ENCODE measurements around the gene BNIP5. TPM values are rescaled to one million over a fixed set of nuclear protein-coding genes. Genes with fewer than 3 reads are reported as not detected.

Gene BNIP5
- polyA plus RNA-seq, 4 donors: 2.6 to 26.7 (median 13.2) TPM

DNA sequence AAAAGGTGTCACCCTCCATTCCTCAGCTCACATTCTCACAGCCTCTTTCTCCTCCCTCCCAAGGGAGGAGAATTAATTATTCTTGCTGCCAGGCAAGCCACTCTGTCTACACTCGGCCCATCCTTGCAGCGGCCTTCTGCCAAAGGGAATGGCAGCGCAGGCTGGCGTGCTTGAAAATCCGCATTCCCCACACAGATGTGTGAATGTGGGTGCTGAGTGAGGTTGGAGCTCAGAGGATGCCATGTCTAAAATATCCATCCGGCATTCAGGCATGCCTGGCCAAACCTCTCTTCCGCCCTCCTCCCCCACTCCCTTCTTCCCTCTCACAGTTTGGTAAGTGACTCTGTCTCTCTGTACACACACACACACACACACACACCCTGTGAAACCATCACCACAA is 39.2 kb downstream of the BNIP5 start:
- Histone ChIP-seq H3K4me1 (ENCODE audit: control insufficient read depth in 3 of 3, insufficient read depth in 2 of 3, low read depth in 1 of 3, low read length in 2 of 3) (peaks cover 0 to 4% (median 0%) of the 10 kb centered on the region in 3 donors), H3K36me3 (ENCODE audit: control insufficient read depth in 3 of 3, insufficient read depth in 2 of 3, low read depth in 1 of 3, low read length in 3 of 3) (peaks cover 0 to 6% (median 0%) of the 10 kb centered on the region in 3 donors), H3K9me3 (ENCODE audit: control insufficient read depth in 2 of 2, insufficient read depth in 1 of 2, low read depth in 1 of 2, low read length in 1 of 2) (no peaks in the 10 kb centered on the region), H3K27ac (ENCODE audit: low read depth in 1 of 3, low read length in 2 of 3) (no peak overlapping the region), H3K27me3 (ENCODE audit: control insufficient read depth in 3 of 3, insufficient read depth in 3 of 3, low read length in 3 of 3) (no peaks in the 10 kb centered on the region), H3K4me3 (ENCODE audit: low read depth in 1 of 3, low read length in 3 of 3) (no peak overlapping the region)
- DNase-seq (no peak), FAIRE-seq (no peak)
- WGBS, 3 donors: 92 to 95% (median 93%) methylated on average over 7 of the region's 7 CpGs

DNA sequence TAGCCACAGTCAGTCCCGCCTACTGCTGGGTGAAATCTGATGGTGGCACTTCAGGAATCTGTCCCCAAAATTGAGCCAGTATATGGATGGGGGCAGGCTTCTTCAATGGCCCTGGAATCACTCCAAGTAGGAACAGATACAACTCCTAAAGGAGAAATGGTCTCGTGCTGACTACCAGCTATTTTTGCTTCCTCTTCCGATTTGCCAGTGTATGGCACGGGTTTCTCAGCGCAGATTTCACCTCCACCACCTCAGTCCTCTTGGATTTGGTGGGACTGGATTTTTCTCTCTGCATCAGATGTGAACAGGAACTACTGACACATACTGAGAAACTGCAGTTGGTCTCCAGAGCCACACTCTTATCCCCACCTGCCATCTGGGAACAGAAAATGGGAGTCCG is 39.6 kb downstream of the BNIP5 start:
- H3K36me3 ChIP-seq (ENCODE audit: control insufficient read depth in 3 of 3, insufficient read depth in 2 of 3, low read depth in 1 of 3, low read length in 3 of 3): peaks cover 0 to 4% (median 0%) of the 10 kb centered on the region in 3 donors
- no peak for FAIRE-seq
- peaks cover 0 to 8% (median 0%) of the 10 kb centered on the region in 3 donors for H3K4me1 ChIP-seq (ENCODE audit: control insufficient read depth in 3 of 3, insufficient read depth in 2 of 3, low read depth in 1 of 3, low read length in 2 of 3)
- 78 to 86% (median 84%) methylated on average over 6 of the region's 6 CpGs for WGBS, 3 donors
- H3K27ac ChIP-seq (ENCODE audit: low read depth in 1 of 3, low read length in 2 of 3): no peak overlapping the region
- H3K27me3 ChIP-seq (ENCODE audit: control insufficient read depth in 3 of 3, insufficient read depth in 3 of 3, low read length in 3 of 3): no peaks in the 10 kb centered on the region
- no peak overlapping the region for H3K4me3 ChIP-seq (ENCODE audit: low read depth in 1 of 3, low read length in 3 of 3)
- H3K9me3 ChIP-seq (ENCODE audit: control insufficient read depth in 2 of 2, insufficient read depth in 1 of 2, low read depth in 1 of 2, low read length in 1 of 2): no peaks in the 10 kb centered on the region
- no peak for DNase-seq

DNA sequence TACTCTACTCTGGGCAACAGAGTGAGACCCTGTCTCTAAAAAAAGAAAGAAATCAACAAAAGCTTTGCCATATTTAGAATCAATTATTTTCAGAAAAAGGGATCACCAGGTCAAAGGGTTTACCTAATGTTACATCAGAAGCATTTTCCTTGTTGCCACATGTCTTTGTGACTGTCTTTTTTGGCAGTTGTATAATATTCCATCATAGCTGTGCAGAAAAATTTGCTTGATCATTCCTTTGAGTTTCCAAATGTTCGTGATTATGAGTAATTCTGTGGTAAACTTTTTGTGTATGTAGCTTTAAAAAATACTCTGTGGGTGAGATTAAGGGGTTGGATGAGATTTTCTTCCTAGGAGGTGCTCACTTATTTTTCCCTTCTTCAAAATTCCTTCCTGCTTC is 40.4 kb downstream of the BNIP5 start:
- no peaks in the 10 kb centered on the region for H3K27me3 ChIP-seq (ENCODE audit: control insufficient read depth in 3 of 3, insufficient read depth in 3 of 3, low read length in 3 of 3)
- H3K4me1 ChIP-seq (ENCODE audit: control insufficient read depth in 3 of 3, insufficient read depth in 2 of 3, low read depth in 1 of 3, low read length in 2 of 3): peaks cover 0 to 15% (median 3%) of the 10 kb centered on the region in 3 donors
- 48 to 77% (median 67%) methylated on average over 1 of the region's 1 CpG for WGBS, 3 donors
- H3K4me3 ChIP-seq (ENCODE audit: low read depth in 1 of 3, low read length in 3 of 3): no peak overlapping the region
- H3K9me3 ChIP-seq (ENCODE audit: control insufficient read depth in 2 of 2, insufficient read depth in 1 of 2, low read depth in 1 of 2, low read length in 1 of 2): no peaks in the 10 kb centered on the region
- H3K27ac ChIP-seq (ENCODE audit: low read depth in 1 of 3, low read length in 2 of 3): no peak overlapping the region
- FAIRE-seq (no peak), DNase-seq (no peak)
- H3K36me3 ChIP-seq (ENCODE audit: control insufficient read depth in 3 of 3, insufficient read depth in 2 of 3, low read depth in 1 of 3, low read length in 3 of 3): peaks cover 0 to 2% (median 0%) of the 10 kb centered on the region in 3 donors

DNA sequence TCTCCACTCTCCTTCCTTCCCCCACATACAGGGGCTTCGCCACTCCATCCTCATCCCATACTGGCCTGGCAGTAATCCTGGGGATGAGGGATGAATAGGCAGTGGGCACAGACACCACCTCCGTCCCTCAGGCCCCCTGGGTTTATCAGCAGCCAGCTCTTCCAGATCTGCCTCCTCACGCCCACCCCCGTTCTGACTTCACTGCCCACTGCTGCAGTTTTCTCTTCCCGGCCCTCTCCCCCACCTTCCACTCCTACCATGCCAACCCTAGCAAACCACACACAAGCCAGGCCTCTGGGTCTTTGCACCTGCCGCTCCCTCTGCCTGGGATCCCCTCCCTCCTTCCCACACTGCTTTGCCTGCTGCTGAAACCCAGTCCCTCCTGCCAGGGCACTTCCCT is 44.5 kb downstream of the BNIP5 start:
- WGBS, 3 donors: 74 to 84% (median 83%) methylated on average over 6 of the region's 6 CpGs
- peaks cover 0 to 33% (median 7%) of the 10 kb centered on the region in 3 donors for H3K4me1 ChIP-seq (ENCODE audit: control insufficient read depth in 3 of 3, insufficient read depth in 2 of 3, low read depth in 1 of 3, low read length in 2 of 3)
- peaks cover 0 to under 1% (median 0%) of the 10 kb centered on the region in 3 donors for H3K27me3 ChIP-seq (ENCODE audit: control insufficient read depth in 3 of 3, insufficient read depth in 3 of 3, low read length in 3 of 3)
- no peak for FAIRE-seq
- DNase-seq: no peak
- H3K27ac ChIP-seq (ENCODE audit: low read depth in 1 of 3, low read length in 2 of 3): peak overlapping the region in 1 of 3 donors; percentile 95
- H3K4me3 ChIP-seq (ENCODE audit: low read depth in 1 of 3, low read length in 3 of 3): no peak overlapping the region
- H3K36me3 ChIP-seq (ENCODE audit: control insufficient read depth in 3 of 3, insufficient read depth in 2 of 3, low read depth in 1 of 3, low read length in 3 of 3): peaks cover 0 to 2% (median 0%) of the 10 kb centered on the region in 3 donors
- H3K9me3 ChIP-seq (ENCODE audit: control insufficient read depth in 2 of 2, insufficient read depth in 1 of 2, low read depth in 1 of 2, low read length in 1 of 2): no peaks in the 10 kb centered on the region

DNA sequence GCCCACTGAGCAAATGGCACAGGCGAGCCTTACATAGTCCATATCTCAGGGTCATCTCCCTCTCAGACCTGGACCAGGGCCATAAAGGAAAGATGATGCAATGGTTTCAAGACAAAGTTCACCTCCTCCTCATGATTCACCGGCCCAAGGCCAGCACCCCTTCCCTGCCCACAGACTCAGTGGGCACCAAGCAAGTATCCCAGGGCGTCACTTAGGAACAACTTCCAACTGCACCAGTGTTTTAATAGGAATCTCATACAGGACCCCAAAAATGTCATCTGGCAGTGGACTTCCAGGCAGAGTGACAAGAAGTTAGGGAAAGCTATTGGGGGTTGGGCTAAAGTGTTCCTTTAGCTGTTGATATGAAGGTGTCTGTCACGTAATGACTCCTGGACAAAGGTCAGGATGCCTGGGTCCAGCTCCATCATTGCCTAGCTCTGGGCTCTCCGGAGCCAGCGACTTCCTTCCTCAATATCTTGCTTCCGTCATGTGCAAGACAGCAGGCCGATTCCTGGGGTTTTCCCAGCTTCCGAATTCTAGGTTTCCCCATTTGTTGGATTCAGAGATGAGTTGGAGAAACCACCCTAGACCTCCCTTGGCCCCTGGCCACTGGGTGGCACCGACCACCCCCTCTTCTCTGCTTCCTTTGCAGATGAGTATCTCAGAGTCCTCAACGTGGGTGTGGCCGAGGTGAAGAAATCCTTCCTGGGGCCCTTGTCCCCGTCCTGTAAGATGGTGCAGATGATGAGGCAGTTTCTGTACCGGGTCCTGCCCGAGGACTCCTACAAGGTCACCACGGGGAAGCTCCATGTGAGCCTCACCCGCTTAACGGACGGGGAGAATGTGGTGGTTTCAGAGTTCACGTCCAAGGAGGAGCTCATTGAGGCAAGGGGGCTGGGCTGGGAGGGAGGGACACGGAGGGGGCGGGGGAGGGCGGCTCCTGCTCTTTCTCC is 45.7 kb downstream of the BNIP5 start:
- Histone ChIP-seq H3K27me3 (ENCODE audit: control insufficient read depth in 3 of 3, insufficient read depth in 3 of 3, low read length in 3 of 3) (peaks cover 0 to 10% (median 0%) of the 10 kb centered on the region in 3 donors), H3K4me3 (ENCODE audit: low read depth in 1 of 3, low read length in 3 of 3) (peak overlapping the region in 1 of 3 donors; percentile 13), H3K36me3 (ENCODE audit: control insufficient read depth in 3 of 3, insufficient read depth in 2 of 3, low read depth in 1 of 3, low read length in 3 of 3) (peaks cover 0 to 2% (median 0%) of the 10 kb centered on the region in 3 donors), H3K4me1 (ENCODE audit: control insufficient read depth in 3 of 3, insufficient read depth in 2 of 3, low read depth in 1 of 3, low read length in 2 of 3) (peaks cover 0 to 33% (median 7%) of the 10 kb centered on the region in 3 donors), H3K27ac (ENCODE audit: low read depth in 1 of 3, low read length in 2 of 3) (peak overlapping the region; percentile 72 to 95 (median 77)), H3K9me3 (ENCODE audit: control insufficient read depth in 2 of 2, insufficient read depth in 1 of 2, low read depth in 1 of 2, low read length in 1 of 2) (no peaks in the 10 kb centered on the region)
- FAIRE-seq (no peak), DNase-seq (peak; percentile 93 to 96)
- WGBS, 3 donors: 19 to 46% (median 31%) methylated on average over 20 to 23 of the region's 23 CpGs

DNA sequence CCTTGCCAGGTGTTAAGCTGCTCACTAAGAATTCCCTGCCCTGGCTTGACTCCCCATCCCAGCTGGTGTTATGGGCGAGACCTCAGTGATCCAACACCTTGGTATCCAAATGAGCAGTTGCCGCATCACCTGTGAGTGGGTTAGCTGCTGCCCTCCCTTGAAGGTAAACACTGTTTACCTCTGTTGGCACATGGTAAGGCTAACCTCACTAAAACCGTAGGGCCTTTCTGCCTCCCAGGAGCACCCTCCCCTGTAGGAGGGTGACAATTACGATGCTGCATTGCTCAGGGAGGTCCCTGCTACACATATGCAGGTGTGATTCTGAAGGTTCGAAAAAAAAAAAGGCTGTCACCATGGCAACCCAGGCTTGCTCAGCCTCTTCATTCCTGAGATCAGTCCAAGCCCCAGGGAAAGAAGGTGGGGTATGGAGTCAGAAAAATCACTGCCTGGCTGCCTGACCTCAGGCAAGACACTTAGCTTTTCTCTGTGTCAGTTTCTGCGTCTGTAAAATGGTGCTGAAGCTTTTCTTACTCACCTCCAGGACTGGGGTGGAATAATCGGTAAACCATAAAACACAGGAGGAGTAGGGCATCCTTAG is 47.3 kb downstream of the BNIP5 start:
- Histone ChIP-seq H3K36me3 (ENCODE audit: control insufficient read depth in 3 of 3, insufficient read depth in 2 of 3, low read depth in 1 of 3, low read length in 3 of 3) (no peaks in the 10 kb centered on the region), H3K27me3 (ENCODE audit: control insufficient read depth in 3 of 3, insufficient read depth in 3 of 3, low read length in 3 of 3) (peaks cover 0 to 25% (median 2%) of the 10 kb centered on the region in 3 donors), H3K4me1 (ENCODE audit: control insufficient read depth in 3 of 3, insufficient read depth in 2 of 3, low read depth in 1 of 3, low read length in 2 of 3) (peaks cover 0 to 37% (median 7%) of the 10 kb centered on the region in 3 donors), H3K9me3 (ENCODE audit: control insufficient read depth in 2 of 2, insufficient read depth in 1 of 2, low read depth in 1 of 2, low read length in 1 of 2) (no peaks in the 10 kb centered on the region), H3K27ac (ENCODE audit: low read depth in 1 of 3, low read length in 2 of 3) (no peak overlapping the region), H3K4me3 (ENCODE audit: low read depth in 1 of 3, low read length in 3 of 3) (no peak overlapping the region)
- 59 to 74% (median 71%) methylated on average over 7 of the region's 7 CpGs for WGBS, 3 donors
- FAIRE-seq (no peak), DNase-seq (peak; percentile 27 to 42)

DNA sequence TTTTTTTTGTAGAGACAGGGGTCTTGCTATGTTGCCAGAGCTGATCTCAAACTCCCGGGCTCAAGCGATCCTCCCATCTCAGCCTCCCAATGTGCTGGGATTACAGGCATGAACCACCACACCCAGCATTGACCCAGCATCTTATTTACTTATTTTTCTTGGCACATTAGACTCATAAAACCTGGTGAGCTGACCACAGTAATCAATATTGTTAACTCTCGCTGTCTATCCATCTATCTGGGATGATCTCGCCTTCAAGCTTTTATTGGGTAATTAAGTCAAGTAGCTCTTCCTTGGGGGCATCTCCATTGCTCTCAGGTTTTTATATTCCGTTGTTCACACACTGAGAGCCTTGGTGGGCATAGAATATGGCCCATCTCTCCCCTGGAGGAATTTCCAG is 49.8 kb downstream of the BNIP5 start:
- no peak for FAIRE-seq
- 70 to 78% (median 75%) methylated on average over 5 of the region's 5 CpGs for WGBS, 3 donors
- DNase-seq: no peak
- H3K27me3 ChIP-seq (ENCODE audit: control insufficient read depth in 3 of 3, insufficient read depth in 3 of 3, low read length in 3 of 3): peaks cover 0 to 33% (median 7%) of the 10 kb centered on the region in 3 donors
- peaks cover 0 to 27% (median 7%) of the 10 kb centered on the region in 3 donors for H3K4me1 ChIP-seq (ENCODE audit: control insufficient read depth in 3 of 3, insufficient read depth in 2 of 3, low read depth in 1 of 3, low read length in 2 of 3)
- H3K4me3 ChIP-seq (ENCODE audit: low read depth in 1 of 3, low read length in 3 of 3): no peak overlapping the region
- no peak overlapping the region for H3K27ac ChIP-seq (ENCODE audit: low read depth in 1 of 3, low read length in 2 of 3)
- H3K36me3 ChIP-seq (ENCODE audit: control insufficient read depth in 3 of 3, insufficient read depth in 2 of 3, low read depth in 1 of 3, low read length in 3 of 3): no peaks in the 10 kb centered on the region
- no peaks in the 10 kb centered on the region for H3K9me3 ChIP-seq (ENCODE audit: control insufficient read depth in 2 of 2, insufficient read depth in 1 of 2, low read depth in 1 of 2, low read length in 1 of 2)

DNA sequence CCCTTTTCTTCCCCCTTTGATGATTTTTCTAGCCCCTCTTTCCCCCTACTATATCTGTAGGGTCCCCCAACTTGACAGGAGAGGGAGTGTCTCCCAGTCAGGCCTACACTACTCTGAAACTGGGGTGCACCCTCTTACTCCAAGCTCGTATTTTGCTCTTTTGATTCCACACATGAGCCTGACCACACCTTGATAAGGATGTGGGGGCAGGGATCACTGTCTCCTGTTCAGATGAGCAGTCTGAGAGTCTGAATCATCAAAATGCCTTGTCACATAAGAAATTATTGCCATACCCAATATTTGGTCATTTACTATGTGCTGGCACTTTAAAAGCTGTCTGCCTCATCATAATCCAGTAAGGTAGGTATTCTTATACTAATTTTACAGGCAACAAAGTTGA is 50.9 kb downstream of the BNIP5 start:
- Histone ChIP-seq H3K36me3 (ENCODE audit: control insufficient read depth in 3 of 3, insufficient read depth in 2 of 3, low read depth in 1 of 3, low read length in 3 of 3) (no peaks in the 10 kb centered on the region), H3K27me3 (ENCODE audit: control insufficient read depth in 3 of 3, insufficient read depth in 3 of 3, low read length in 3 of 3) (peaks cover 0 to 33% (median 7%) of the 10 kb centered on the region in 3 donors), H3K4me1 (ENCODE audit: control insufficient read depth in 3 of 3, insufficient read depth in 2 of 3, low read depth in 1 of 3, low read length in 2 of 3) (peaks cover 0 to 18% (median 4%) of the 10 kb centered on the region in 3 donors), H3K9me3 (ENCODE audit: control insufficient read depth in 2 of 2, insufficient read depth in 1 of 2, low read depth in 1 of 2, low read length in 1 of 2) (no peaks in the 10 kb centered on the region), H3K4me3 (ENCODE audit: low read depth in 1 of 3, low read length in 3 of 3) (no peak overlapping the region), H3K27ac (ENCODE audit: low read depth in 1 of 3, low read length in 2 of 3) (no peak overlapping the region)
- 28 to 70% (median 35%) methylated on average over 1 of the region's 1 CpG for WGBS, 3 donors
- no peak for FAIRE-seq
- peak in 1 of 2 donors; percentile 45 for DNase-seq
